ENCODE measurements around the gene SH2D1B.

DNA sequence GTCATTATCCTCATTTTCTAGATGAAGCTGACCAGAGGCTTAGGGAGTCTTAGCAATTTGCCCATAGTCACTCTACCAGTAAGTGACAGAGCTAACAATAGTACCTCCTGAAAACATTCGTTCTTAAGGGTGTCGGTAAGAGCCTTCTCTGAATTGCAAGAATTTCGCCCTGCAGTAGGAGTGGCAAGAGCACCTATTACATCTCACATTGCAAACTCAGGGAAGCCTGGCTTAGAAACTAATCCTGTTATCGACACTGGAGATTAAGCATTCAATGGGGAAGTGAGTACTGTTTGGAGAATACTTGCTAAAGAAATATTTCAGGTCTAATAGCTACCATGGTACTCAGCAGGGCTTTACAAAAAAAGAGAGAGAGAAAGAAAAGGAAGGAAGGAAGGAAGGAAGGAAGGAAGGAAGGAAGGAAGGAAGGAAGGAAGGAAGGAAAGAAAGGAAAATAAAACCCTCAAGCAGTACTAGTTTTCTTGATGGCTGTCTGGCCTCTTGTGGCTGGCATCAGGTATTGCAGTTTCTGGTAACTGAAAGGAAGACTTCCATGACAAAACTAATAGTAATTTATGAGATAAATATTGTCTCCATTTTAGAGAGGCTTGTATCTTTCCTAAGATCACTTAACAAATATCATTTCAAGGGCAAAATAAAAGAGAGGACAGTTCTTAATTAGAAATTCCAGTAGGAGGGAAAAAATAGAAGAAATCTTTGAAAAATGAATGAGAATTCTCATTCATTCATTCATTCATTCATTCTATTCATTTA lies 20.0 kb downstream of the SH2D1B start:
- TF ChIP-seq POLR2A (IDR thresholded peaks at IDR 0.05; ENCODE audit: low read depth, low read length) (no peak), POLR2AphosphoS5 (IDR thresholded peaks at IDR 0.05; ENCODE audit: low read depth, low read length) (no peak), TAF1 (IDR thresholded peaks at IDR 0.05; ENCODE audit: borderline replicate concordance, low read depth, low read length) (no peak)
